Measurements from ENCODE around the gene HAAO. TPM values are rescaled to one million over a fixed set of nuclear protein-coding genes. Genes with fewer than 3 reads are reported as not detected.

Gene HAAO
- total and polyA plus RNA-seq, 11 donors, result 1.3 to 10.6 (median 2.2) TPM

- no peak for ATAC-seq
- Histone ChIP-seq H3K4me3 (no peak overlapping the region), H3K27me3 (no peaks in the 10 kb centered on the region), H3K9me3 (peaks cover 0 to 8% (median 0%) of the 10 kb centered on the region in 12 donors), H3K4me1 (peaks cover 0 to 27% (median 12%) of the 10 kb centered on the region in 12 donors), H3K27ac (no peak overlapping the region), H3K36me3 (no peaks in the 10 kb centered on the region)
- DNase-seq, result no peak
- intact Hi-C loops (cut with DNase I), result no loop called here
- TF ChIP-seq CTCF (IDR thresholded peaks at IDR 0.05) (no peak), POLR2A (IDR thresholded peaks at IDR 0.05) (no peak)
- 90 to 98% (median 95%) methylated on average over 2 of the region's 2 CpGs for WGBS, 4 donors
These were observed 21.4 kb upstream of the HAAO start for GRCh38 chr2:42813763-42814162.

- WGBS, 4 donors, result 0 to 75% (median 52%) methylated on average over 1 of the region's 1 CpG
These were observed 20.6 kb upstream of the HAAO start for GRCh38 chr2:42812899-42813479.

GRCh38 chr2:42810971-42811811 lies 18.8 kb upstream of the HAAO start:
- Histone ChIP-seq H3K9me3 (peaks cover 0 to 5% (median 0%) of the 10 kb centered on the region in 12 donors), H3K27ac (peak overlapping the region; percentile 97 to 100 (median 99)), H3K27me3 (no peaks in the 10 kb centered on the region), H3K4me3 (peak overlapping the region; percentile 41 to 84 (median 66)), H3K4me1 (peaks cover 0 to 27% (median 12%) of the 10 kb centered on the region in 12 donors), H3K36me3 (no peaks in the 10 kb centered on the region)
- peak in 1 of 12 donors; percentile 11 for TF ChIP-seq CTCF (IDR thresholded peaks at IDR 0.05)
- TF ChIP-seq POLR2A (IDR thresholded peaks at IDR 0.05), result no peak
- DNase-seq, result peak; percentile 53 to 77 (median 65)
- WGBS, 4 donors, result 1 to 6% (median 2%) methylated on average over 34 to 51 of the region's 51 CpGs
- ATAC-seq, result peak in 3 of 4 donors; percentile 1 to 37 (median 15)
- intact Hi-C loops (cut with DNase I), result no loop called here

More at GRCh38 chr2:42812899-42813479, 20.6 kb upstream of the HAAO start:
- TF ChIP-seq CTCF (IDR thresholded peaks at IDR 0.05) (peak; percentile 26 to 62 (median 44)), POLR2A (IDR thresholded peaks at IDR 0.05) (no peak)
- Histone ChIP-seq H3K36me3 (no peaks in the 10 kb centered on the region), H3K27me3 (no peaks in the 10 kb centered on the region), H3K9me3 (peaks cover 0 to 5% (median 0%) of the 10 kb centered on the region in 12 donors), H3K27ac (no peak overlapping the region), H3K4me1 (peaks cover 0 to 27% (median 12%) of the 10 kb centered on the region in 12 donors), H3K4me3 (no peak overlapping the region)
- ATAC-seq (no peak), DNase-seq (no peak)
- intact Hi-C loops (cut with DNase I), result no loop called here
